SKM-1 treated with dmso at 0.1 percent for 144 hours (cell line): ENCODE data around the gene ANOS1.
"Not testable (repeated sequence)": the region's sequence is repeated elsewhere in the genome, so short reads cannot be mapped to it uniquely, and the experiment has no call there.

Experiments used
- DNase-seq: peaks from one replicate; lab custom pipeline; 2025; ENCODE audit not compliant: unreplicated experiment; lab: John Stamatoyannopoulos, UW

ANOS1 gene, protein sequence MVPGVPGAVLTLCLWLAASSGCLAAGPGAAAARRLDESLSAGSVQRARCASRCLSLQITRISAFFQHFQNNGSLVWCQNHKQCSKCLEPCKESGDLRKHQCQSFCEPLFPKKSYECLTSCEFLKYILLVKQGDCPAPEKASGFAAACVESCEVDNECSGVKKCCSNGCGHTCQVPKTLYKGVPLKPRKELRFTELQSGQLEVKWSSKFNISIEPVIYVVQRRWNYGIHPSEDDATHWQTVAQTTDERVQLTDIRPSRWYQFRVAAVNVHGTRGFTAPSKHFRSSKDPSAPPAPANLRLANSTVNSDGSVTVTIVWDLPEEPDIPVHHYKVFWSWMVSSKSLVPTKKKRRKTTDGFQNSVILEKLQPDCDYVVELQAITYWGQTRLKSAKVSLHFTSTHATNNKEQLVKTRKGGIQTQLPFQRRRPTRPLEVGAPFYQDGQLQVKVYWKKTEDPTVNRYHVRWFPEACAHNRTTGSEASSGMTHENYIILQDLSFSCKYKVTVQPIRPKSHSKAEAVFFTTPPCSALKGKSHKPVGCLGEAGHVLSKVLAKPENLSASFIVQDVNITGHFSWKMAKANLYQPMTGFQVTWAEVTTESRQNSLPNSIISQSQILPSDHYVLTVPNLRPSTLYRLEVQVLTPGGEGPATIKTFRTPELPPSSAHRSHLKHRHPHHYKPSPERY

DNA sequence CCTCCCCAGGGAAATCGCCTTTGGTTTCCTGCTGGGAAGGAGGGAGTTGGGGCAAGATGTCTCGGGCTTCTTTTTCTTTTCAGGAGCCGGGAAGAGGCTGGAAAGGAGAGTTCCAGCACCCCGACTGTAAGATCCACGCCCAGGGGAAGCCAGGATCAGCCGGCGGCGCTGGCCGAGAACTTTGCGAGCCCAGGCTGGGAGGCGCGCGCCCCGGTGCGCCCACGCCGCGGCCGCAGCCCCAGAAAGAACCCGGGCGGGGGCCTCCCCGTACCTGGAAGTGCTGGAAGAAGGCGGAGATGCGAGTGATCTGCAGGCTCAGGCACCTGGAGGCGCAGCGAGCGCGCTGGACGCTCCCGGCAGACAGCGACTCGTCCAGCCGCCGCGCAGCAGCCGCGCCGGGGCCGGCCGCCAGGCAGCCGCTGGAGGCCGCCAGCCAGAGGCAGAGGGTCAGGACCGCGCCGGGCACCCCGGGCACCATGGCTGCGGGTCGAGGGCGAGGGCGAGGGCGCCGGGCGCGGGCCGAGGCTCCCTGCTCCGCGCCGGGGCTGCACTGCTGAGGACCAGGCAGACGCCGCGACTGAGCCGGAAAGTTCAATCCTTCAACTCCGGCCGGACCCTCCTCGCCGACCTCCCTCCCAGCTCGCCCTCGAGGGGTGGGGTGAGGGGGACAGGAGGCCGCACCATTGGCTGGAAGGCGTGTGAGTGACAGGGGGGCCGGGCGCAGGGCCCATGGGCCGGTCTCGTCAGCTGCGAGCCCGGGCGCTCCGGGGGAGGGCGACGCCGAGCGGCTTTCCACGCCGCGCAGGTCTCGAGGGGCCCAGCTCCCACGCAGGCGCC is at the start of gene ANOS1:
TSS of gene ANOS1 (minus strand) at position 579 of the 837 bp plus-strand sequence. CDS start at position 478, 101 bp downstream.
- DNase-seq: no peak

DNA sequence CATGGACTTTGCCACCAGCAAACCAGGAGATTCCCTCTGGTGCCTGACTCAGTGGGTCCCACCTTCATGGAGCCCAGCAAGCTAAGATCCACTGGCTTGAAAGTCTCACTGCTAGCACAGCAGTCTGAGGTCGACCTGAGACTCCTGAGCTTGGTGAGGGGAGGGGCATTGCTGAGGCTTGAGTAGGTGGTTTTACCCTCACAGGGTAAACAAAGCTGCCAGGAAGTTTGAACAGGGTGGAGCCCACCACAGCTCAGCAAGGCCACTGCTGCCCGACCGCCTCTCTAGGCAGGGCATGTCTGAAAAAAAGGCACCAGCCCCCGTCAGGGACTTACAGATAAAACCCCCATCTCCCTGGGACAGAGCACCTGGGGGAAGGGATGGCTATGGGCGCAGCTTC is 41.2 kb upstream of the ANOS1 start:
- DNase-seq: no peak

DNA sequence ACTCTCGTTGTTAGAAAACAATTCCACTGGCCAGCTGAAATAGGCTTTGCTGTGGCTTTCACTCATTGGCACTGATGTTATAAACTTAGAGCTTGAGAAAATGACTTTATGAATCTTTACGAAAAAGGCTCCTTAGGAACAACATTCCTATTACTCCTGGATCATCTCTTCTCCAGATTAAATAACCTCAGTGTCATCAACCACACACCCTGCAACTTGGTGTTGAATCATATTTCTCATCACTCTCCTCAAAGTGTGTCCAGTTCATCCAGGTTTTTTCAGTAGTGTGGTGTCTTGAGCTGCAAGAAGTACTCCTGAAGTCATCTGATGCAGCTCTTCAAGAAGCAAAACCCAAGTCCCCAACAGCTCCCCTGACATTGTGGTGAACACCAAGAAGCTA is 28.1 kb upstream of the ANOS1 start:
- no peak for DNase-seq

DNA sequence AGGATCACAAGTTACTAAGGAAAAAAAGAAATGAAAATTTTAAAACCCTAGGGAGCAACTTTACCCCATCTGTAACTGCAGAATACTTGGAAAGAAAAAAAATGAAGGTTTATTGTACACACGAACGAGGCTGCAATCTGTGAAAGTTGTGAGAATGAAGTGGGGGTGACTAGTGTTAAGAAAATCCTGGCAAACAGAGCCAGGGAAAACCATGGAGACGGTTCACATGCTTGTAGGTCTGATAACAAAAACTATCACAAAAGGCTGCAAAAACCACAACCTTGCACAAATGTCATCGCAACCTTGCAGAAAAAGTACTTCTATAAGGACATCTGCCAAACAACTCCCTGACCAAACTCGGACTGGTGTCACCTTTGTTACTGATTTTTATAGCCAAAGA is 26.8 kb upstream of the ANOS1 start:
- not testable (repeated sequence) for DNase-seq

DNA sequence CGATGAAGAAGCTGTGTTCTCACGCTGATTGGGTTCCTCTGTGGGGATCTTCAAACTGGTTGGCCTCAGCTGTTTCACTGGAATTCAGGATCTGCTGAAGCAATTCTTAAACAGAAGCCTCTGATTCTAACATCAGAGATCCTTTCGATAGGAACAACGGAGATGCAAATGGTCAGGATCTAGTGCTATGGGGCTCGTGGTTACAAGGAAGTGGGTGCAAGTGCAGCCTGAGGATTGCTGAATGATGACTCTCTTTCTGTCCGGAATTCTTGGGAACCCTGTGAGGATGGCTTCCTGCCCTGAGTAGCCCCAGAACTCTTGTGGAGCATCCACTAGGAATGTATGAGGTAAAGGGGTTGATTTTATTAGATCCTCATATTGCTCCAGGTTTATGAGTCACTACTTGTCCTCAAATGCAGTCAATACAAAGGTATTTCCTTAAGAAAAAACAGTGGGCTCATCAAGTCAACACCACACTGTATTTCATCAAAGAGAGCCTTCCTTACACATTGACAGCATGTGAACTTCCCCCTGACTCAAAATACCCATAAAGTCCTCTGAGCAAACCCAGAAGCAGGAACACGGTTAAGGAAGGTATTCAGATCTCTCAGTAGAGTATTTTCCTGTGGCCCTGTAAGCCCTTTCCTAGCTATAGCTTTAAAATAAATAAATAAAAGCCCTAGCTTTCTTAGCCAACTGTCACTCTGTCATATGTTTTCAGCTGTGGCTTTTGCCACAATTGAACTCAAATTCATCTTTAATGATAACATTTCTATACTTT is 25.9 kb upstream of the ANOS1 start:
- not testable (repeated sequence) for DNase-seq

DNA sequence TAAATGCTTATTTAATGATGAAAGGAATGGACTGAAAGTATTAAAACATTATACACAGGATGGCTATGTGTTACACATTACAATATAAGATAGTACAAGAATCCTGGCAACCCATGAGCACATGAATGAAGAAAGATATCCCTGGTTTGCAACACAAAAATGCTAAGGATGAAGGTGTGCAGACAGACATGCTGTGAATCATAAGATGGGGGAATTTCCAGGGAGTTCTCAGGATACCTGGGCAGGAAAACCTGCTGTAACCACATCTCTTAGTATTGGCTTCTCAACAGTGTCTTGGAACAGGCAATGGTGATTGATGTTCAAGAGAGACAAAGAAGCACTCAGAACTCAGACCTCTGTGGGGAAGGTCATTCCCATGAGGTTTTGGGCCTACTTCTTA is 23.9 kb upstream of the ANOS1 start:
- no peak for DNase-seq

DNA sequence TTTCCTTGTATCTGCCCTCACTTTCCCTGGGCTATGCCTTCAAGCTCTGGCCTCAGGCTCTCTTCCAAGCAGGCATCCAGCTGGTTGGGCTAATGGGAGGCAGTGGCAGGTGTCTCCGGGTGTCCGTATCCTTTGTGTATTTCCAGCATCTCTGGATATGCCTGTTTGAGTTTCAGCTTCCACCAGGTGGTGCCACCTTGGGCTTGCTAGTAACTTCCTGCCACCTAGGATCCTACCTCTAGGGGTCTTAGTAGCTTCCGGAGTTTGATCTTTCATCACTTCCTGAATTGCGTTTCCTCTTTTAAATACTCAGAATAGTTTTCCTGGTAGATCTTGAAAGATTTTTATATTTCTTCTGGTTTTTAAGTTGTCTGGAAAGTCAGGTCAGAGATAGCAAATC is 23.2 kb upstream of the ANOS1 start:
- DNase-seq: no peak

DNA sequence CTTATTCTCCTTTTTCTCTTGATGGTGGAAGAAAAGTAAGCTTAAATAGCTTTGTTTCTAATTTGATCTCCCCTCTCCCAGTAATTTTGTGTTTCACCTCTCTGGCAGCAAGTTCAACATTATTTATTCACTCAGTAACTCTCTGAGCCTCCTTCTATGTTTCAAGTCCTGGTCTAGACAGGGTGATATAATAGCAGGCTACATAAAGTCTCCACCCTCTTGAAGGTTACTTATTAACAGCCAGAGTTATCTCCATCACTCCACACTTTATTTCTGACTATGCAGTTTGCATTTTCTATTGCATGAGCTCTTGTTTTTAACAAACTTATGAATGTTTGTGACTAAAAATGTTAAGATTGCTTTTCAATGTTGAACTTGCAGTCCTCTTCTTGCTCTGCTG is 17.8 kb upstream of the ANOS1 start:
- no peak for DNase-seq

DNA sequence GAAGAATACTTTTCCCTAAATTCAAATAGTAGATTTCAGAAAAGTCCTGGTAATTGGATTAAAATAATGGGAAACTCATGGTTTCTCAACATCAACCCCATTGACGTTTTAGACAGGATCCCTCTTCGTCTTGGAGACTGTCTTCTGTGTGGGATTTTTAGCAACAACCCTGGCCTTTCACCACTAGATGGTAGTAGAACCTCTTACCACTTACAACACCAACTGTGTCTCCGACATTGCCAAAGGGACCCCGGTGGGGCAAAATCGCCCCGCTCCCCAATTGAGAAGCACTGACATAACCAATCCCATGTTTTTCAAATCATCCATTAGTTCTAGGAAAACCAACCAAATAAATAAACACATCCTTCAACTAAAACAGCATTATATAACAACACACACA is 16.9 kb upstream of the ANOS1 start:
- no peak for DNase-seq

DNA sequence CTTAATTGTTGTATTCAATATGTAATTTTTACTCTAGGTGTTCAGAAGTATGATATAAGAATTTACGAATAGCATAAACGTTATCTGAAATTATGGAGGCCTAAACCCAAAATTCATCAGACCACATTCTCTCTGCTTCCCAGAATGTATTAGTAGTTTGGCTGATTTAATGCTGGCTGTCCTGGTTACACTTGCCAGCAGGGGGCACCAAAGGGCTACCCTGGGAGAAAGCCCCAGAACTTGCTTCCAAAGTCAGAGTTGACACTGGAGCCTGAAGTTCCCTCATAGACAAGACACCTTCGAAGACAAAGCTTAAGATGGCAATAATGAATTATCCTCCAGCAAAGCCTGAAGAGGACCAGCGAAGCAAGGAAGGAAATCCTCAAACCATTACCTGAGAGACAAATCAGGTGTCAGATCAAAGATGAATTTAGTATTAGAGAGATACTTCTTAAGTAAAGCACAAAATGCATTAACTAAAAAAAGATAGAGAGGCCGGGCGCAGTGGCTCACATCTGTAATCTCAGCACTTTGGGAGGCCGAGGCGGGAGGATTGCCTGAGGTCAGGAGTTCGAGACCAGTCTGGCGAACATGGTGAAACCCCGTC is 11.3 kb upstream of the ANOS1 start:
- DNase-seq: no peak

DNA sequence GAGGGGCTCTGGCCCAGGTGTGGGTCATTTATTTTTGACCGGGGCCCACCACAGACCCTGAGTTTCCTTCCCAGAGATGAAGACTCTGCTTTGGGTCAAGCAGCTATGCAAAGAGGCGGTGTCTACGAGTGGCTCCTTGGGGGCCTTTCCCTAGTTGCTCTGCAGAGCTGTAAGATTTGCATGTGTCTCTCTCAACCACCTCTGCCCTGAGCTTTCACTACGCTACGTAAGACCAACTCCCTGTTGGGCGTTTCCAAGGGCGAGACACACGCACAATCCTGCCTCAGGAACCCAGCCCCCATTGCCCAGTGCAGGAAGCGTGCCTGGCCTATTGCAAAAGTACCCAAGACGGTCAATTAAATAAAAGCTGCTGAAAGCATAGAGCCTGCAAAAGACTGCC is 10.0 kb upstream of the ANOS1 start:
- no peak for DNase-seq

DNA sequence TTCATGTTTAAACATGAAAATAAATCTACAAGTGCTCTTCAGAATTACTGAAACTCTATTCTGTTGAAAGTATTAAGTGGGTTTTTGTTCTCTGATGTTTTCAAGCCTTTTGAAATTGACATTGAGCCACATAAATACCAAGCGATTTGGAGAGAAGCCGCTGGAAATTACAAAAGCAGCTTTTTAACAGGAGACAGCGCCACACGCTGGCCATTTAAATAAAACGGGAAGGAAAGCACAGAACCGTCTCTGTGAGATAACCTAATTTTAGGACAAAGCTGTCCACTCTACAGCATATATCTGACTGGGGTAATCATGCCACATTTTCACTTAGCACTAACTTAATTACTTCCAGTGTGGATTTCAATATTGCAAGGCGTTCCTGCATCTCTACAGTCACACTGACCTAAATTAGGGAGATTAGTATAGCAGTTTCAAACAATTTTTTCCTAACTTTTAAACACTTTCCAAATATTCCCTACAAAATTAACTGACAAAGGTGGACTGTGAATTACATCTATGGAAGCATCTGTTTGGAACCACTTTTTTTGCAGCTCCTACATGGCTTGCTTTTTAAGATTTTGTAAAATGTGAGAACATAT is 6.8 kb upstream of the ANOS1 start:
- DNase-seq: peak; percentile 23

DNA sequence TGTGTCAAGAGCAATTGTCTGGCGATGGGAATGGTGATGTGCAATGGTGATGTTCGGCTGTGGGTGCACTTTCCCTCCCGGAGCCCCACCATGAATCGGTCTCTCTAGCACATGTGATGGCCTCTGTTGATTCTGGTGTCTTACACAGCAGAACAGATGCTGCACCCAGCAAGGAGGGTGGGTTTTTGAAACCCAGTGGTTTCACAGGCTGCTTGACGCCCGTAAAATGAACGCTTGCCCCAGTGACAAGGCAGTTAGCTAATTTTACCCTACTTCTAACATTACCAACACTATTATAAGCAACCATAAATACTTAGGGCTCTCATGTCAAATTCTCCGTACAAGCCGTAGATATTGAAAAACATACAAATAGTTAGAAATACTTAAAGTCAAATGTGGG is 5.9 kb upstream of the ANOS1 start:
- no peak for DNase-seq

DNA sequence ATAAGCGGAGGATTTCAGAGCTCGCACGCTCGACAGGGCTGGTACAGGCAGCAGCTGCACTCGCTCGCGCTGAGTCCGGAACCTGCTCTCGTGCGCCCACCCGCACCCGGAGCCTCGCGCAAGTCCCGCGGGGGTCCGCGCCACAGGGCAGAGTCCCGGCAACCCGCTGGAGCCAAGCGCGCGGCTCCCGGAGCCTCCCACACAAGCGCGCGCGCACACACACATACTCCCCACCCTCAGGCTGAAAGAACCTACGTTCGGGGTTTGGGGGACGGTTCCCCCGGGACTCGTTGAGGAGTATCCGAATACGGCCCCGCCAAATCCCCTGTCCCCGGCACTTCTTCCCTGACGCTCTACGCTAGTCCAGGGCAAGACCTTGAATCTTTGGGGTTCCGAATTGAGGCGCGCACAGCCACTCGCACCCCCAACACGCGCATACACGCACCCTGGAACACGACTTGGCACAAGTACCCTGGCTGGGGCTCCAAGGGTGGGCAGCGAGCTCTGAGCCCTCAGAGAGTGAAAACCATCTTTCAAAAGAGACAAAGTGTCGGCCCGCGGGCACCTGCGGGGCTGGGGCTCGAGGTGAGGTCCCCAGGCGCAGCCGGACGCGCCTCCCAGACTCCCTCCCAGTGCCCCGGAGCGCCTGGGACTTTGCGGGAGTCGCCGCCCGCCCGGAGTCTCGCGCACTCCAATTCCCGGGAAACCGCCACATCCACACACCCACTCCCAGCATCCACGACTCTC is 952 bp downstream of the ANOS1 start:
- DNase-seq: no peak

DNA sequence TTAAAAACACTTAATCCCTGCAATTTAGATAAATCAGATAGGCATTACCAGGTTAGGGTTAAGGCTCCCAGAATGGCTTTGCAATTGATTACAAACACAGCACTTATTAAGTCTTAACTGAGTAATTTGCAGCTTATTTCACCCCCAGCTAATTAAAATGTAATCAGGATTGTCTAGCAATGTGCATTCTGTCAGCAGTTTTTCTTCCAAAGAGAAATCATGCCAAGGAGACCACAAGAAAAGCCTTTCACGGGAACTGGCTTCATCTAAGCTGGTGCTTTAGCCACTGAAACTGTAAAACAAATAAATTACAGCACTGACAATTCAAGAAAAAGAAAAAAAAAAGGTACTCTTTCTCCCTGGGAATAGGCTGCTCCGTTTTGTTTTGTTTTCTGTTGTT is 2.1 kb downstream of the ANOS1 start:
- no peak for DNase-seq

DNA sequence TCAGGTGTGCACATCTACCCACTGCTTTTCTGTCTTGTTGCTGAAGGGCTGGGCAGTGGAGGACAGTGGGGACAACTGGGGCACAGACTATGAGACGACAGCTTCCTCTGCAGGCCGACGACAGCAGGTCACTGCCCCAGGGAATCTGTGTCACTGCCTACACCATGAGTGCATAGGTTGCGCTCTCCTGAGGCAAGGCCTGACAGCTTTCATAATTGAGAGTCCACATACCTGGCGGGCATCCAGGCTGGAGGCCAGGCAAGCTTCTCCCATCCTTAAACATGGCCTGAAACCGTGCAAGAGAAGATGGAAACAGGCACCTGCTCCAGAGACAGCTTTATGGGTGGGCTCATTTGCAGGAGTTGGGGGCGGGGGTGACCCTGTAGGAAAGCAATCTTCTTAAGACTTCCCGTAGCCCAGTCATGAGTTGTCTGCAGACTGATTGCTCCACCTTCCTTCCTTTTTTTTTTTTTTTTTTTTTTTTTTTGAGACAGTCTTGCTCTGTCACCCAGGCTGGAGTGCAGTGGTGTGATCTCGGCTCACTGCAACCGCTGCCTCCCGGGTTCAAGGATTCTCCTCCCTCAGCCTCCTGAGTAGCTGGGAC is 2.9 kb downstream of the ANOS1 start:
- peak; percentile 34 for DNase-seq

DNA sequence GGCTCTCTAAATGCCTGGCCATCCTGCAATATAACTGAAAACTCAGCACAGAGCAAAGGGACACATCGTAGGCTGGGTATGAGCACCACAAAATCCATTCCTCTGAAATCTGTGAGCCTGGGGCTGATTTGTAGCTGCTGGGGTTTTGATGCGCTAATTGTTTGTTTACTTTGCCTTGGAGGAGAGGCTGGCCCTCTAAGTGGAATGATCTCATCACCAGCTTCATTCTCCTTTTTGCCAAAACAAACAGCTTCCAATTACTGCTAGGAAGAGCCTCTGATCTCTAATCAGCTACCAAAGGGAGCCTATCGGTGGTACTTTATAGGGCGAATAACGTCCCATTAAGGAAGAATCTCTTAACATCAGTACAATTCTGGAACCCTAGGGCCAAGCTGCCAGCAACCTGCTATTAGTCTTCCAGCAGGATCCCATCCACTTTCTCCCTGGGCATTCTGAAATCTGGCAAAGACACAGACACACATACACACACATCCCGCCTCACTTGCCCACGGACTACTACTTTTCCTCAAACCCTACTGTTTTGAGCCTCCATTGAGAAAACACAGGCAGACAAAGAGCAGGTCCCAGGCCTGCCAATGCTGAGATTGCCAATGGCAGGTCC is 5.8 kb downstream of the ANOS1 start:
- DNase-seq: no peak

DNA sequence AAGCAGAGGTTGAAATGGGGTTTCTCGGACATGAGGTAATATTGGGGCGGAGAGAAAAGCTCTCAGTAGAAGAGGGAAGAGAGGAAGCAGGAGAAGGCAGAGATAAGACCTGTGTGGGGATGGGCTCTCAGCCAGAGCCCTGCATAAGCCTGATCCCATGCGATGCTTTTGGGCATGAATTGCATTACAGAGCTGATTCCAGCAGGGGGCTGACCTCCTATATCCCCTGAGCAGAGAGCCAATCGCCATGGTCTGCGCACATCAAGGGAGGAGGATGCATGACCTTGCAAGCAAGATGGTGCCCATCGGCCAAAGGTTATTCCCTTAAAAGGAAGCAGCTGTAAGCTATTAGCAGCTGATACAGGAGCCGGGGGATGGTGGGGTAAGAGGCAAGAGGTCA is 7.6 kb downstream of the ANOS1 start:
- DNase-seq: no peak

DNA sequence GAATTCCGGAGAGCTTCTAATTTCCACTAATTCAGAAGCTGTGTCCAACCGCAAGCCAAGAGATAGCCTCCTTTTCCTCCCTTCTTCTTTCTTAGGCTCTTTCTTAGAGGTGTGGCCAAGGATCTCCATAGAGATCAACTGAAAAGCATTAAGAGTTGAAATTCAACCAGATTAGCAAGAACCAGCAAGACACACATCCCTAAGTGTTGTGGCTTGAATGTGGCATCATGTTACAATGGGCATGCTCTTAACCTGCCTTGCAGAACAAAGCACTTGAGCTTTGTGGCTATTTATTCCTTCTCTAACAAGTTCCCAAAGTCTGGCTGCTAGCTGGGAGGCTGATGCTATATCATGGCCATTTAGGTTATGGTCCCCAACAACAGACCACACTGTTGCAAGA is 10.4 kb downstream of the ANOS1 start:
- no peak for DNase-seq
